ENCODE data around the gene ALDOA.

The ALDOA gene

GRCh38 chr16:30060836-30061554 is 4.6 kb upstream of the ALDOA start:
- peaks cover 11% of the 10 kb centered on the region for H3K4me1 ChIP-seq (ENCODE audit: control insufficient read depth, insufficient read depth, low read length, unreplicated experiment)
- no peak overlapping the region for H3K27ac ChIP-seq (ENCODE audit: low read depth, low read length)
- H3K27me3 ChIP-seq (ENCODE audit: insufficient read depth, low read length) = no peaks in the 10 kb centered on the region
- H3K36me3 ChIP-seq (ENCODE audit: insufficient read depth, low read length) = peaks cover under 1% of the 10 kb centered on the region; the same call in 1 of the 2 replicates
- H3K79me2 ChIP-seq (ENCODE audit: control insufficient read depth, insufficient read depth, low read length, unreplicated experiment) = peaks cover 11% of the 10 kb centered on the region
- H2AFZ ChIP-seq (ENCODE audit: low read length, unreplicated experiment) = no peak overlapping the region
- H3K4me3 ChIP-seq (ENCODE audit: low read depth, low read length) = no peak overlapping the region

- Histone ChIP-seq H3K4me3 (ENCODE audit: low read depth, low read length) (peak overlapping the region; percentile 97), H3K36me3 (ENCODE audit: insufficient read depth, low read length) (peaks cover 19% of the 10 kb centered on the region; the same call in 1 of the 2 replicates), H3K4me1 (ENCODE audit: control insufficient read depth, insufficient read depth, low read length, unreplicated experiment) (peaks cover 18% of the 10 kb centered on the region), H3K27ac (ENCODE audit: low read depth, low read length) (peak overlapping the region; percentile 93), H3K79me2 (ENCODE audit: control insufficient read depth, insufficient read depth, low read length, unreplicated experiment) (peaks cover 33% of the 10 kb centered on the region), H2AFZ (ENCODE audit: low read length, unreplicated experiment) (no peak overlapping the region), H3K27me3 (ENCODE audit: insufficient read depth, low read length) (no peaks in the 10 kb centered on the region)
Observed at GRCh38 chr16:30063278-30063892, 2.2 kb upstream of the ALDOA start.

GRCh38 chr16:30063893-30064728 is 1.4 kb upstream of the ALDOA start:
- Histone ChIP-seq H3K36me3 (ENCODE audit: insufficient read depth, low read length) (peaks cover 25% of the 10 kb centered on the region; the same call in 1 of the 2 replicates), H3K27me3 (ENCODE audit: insufficient read depth, low read length) (no peaks in the 10 kb centered on the region), H3K79me2 (ENCODE audit: control insufficient read depth, insufficient read depth, low read length, unreplicated experiment) (peaks cover 40% of the 10 kb centered on the region), H3K4me3 (ENCODE audit: low read depth, low read length) (peak overlapping the region; percentile 97), H3K27ac (ENCODE audit: low read depth, low read length) (peak overlapping the region; percentile 93), H2AFZ (ENCODE audit: low read length, unreplicated experiment) (peak overlapping the region; percentile 10), H3K4me1 (ENCODE audit: control insufficient read depth, insufficient read depth, low read length, unreplicated experiment) (peaks cover 25% of the 10 kb centered on the region)

- peaks cover 46% of the 10 kb centered on the region for H3K79me2 ChIP-seq (ENCODE audit: control insufficient read depth, insufficient read depth, low read length, unreplicated experiment)
- H3K27ac ChIP-seq (ENCODE audit: low read depth, low read length) = peak overlapping the region; percentile 93
- H3K4me1 ChIP-seq (ENCODE audit: control insufficient read depth, insufficient read depth, low read length, unreplicated experiment) = peaks cover 31% of the 10 kb centered on the region
- peak overlapping the region; percentile 97 for H3K4me3 ChIP-seq (ENCODE audit: low read depth, low read length)
- peaks cover 31% of the 10 kb centered on the region; the same call in 1 of the 2 replicates for H3K36me3 ChIP-seq (ENCODE audit: insufficient read depth, low read length)
- H3K27me3 ChIP-seq (ENCODE audit: insufficient read depth, low read length) = no peaks in the 10 kb centered on the region
- H2AFZ ChIP-seq (ENCODE audit: low read length, unreplicated experiment) = peak overlapping the region; percentile 10
Observed at GRCh38 chr16:30064729-30065101, 845 bp upstream of the ALDOA start.

- H3K4me1 ChIP-seq (ENCODE audit: control insufficient read depth, insufficient read depth, low read length, unreplicated experiment) = peaks cover 40% of the 10 kb centered on the region
- H3K27me3 ChIP-seq (ENCODE audit: insufficient read depth, low read length) = no peaks in the 10 kb centered on the region
- H3K4me3 ChIP-seq (ENCODE audit: low read depth, low read length) = peak overlapping the region; percentile 97
- peaks cover 54% of the 10 kb centered on the region for H3K79me2 ChIP-seq (ENCODE audit: control insufficient read depth, insufficient read depth, low read length, unreplicated experiment)
- H2AFZ ChIP-seq (ENCODE audit: low read length, unreplicated experiment) = no peak overlapping the region
- peaks cover 44% of the 10 kb centered on the region for H3K36me3 ChIP-seq (ENCODE audit: insufficient read depth, low read length)
- H3K27ac ChIP-seq (ENCODE audit: low read depth, low read length) = peak overlapping the region; percentile 93
Observed at GRCh38 chr16:30065943-30066760, 592 bp downstream of the ALDOA start.

GRCh38 chr16:30066761-30067583 is 1.4 kb downstream of the ALDOA start:
- Histone ChIP-seq H3K79me2 (ENCODE audit: control insufficient read depth, insufficient read depth, low read length, unreplicated experiment) (peaks cover 58% of the 10 kb centered on the region), H3K27ac (ENCODE audit: low read depth, low read length) (peak overlapping the region; percentile 93), H2AFZ (ENCODE audit: low read length, unreplicated experiment) (no peak overlapping the region), H3K4me1 (ENCODE audit: control insufficient read depth, insufficient read depth, low read length, unreplicated experiment) (peaks cover 40% of the 10 kb centered on the region), H3K4me3 (ENCODE audit: low read depth, low read length) (peak overlapping the region; percentile 97), H3K27me3 (ENCODE audit: insufficient read depth, low read length) (no peaks in the 10 kb centered on the region), H3K36me3 (ENCODE audit: insufficient read depth, low read length) (peaks cover 51% of the 10 kb centered on the region)

GRCh38 chr16:30067584-30067916 is 2.0 kb downstream of the ALDOA start:
- H2AFZ ChIP-seq (ENCODE audit: low read length, unreplicated experiment) = no peak overlapping the region
- H3K4me1 ChIP-seq (ENCODE audit: control insufficient read depth, insufficient read depth, low read length, unreplicated experiment) = peaks cover 40% of the 10 kb centered on the region
- H3K79me2 ChIP-seq (ENCODE audit: control insufficient read depth, insufficient read depth, low read length, unreplicated experiment) = peaks cover 58% of the 10 kb centered on the region
- H3K36me3 ChIP-seq (ENCODE audit: insufficient read depth, low read length) = peaks cover 57% of the 10 kb centered on the region
- H3K27me3 ChIP-seq (ENCODE audit: insufficient read depth, low read length) = no peaks in the 10 kb centered on the region
- peak overlapping the region; percentile 97 for H3K4me3 ChIP-seq (ENCODE audit: low read depth, low read length)
- H3K27ac ChIP-seq (ENCODE audit: low read depth, low read length) = peak overlapping the region; percentile 93; the same call in 1 of the 2 replicates

GRCh38 chr16:30068333-30068732 is 2.8 kb downstream of the ALDOA start:
- Histone ChIP-seq H3K36me3 (ENCODE audit: insufficient read depth, low read length) (peaks cover 58% of the 10 kb centered on the region), H3K79me2 (ENCODE audit: control insufficient read depth, insufficient read depth, low read length, unreplicated experiment) (peaks cover 55% of the 10 kb centered on the region), H3K27me3 (ENCODE audit: insufficient read depth, low read length) (no peaks in the 10 kb centered on the region), H3K27ac (ENCODE audit: low read depth, low read length) (peak overlapping the region; percentile 3; the same call in 1 of the 2 replicates), H3K4me1 (ENCODE audit: control insufficient read depth, insufficient read depth, low read length, unreplicated experiment) (peaks cover 37% of the 10 kb centered on the region), H2AFZ (ENCODE audit: low read length, unreplicated experiment) (no peak overlapping the region), H3K4me3 (ENCODE audit: low read depth, low read length) (peak overlapping the region; percentile 97)

GRCh38 chr16:30068750-30069610 is 3.4 kb downstream of the ALDOA start:
- peaks cover 58% of the 10 kb centered on the region for H3K36me3 ChIP-seq (ENCODE audit: insufficient read depth, low read length)
- H3K27me3 ChIP-seq (ENCODE audit: insufficient read depth, low read length) = no peaks in the 10 kb centered on the region
- peak overlapping the region; percentile 97 for H3K4me3 ChIP-seq (ENCODE audit: low read depth, low read length)
- H3K79me2 ChIP-seq (ENCODE audit: control insufficient read depth, insufficient read depth, low read length, unreplicated experiment) = peaks cover 51% of the 10 kb centered on the region
- H2AFZ ChIP-seq (ENCODE audit: low read length, unreplicated experiment) = no peak overlapping the region
- peak overlapping the region; percentile 3; the same call in 1 of the 2 replicates for H3K27ac ChIP-seq (ENCODE audit: low read depth, low read length)
- peaks cover 31% of the 10 kb centered on the region for H3K4me1 ChIP-seq (ENCODE audit: control insufficient read depth, insufficient read depth, low read length, unreplicated experiment)

Data from ACC112 (cell line).